ENCODE data around the gene LELP1.
A peak's percentile ranks its signal among the peaks of the same experiment; 100 is the strongest.

LELP1 gene

GRCh38 chr1:153229076-153229829, 26.0 kb downstream of the LELP1 start:
- peak; percentile 10 for DNase-seq

GRCh38 chr1:153231363-153231762, 28.1 kb downstream of the LELP1 start:
- no peak for DNase-seq

GRCh38 chr1:153231785-153232184, 28.6 kb downstream of the LELP1 start:
- peak; percentile 52 for DNase-seq

GRCh38 chr1:153232553-153232952, 29.3 kb downstream of the LELP1 start:
- peak; percentile 57 for DNase-seq

GRCh38 chr1:153233448-153233847, 30.2 kb downstream of the LELP1 start:
- no peak for DNase-seq

GRCh38 chr1:153238527-153238926, 35.3 kb downstream of the LELP1 start:
- DNase-seq = no peak

- DNase-seq = no peak
Measured at GRCh38 chr1:153242160-153242559, 38.9 kb downstream of the LELP1 start.

- DNase-seq = no peak
Measured at GRCh38 chr1:153245466-153245865, 42.2 kb downstream of the LELP1 start.

GRCh38 chr1:153246018-153246417, 42.8 kb downstream of the LELP1 start:
- DNase-seq = no peak

GRCh38 chr1:153246825-153247224, 43.6 kb downstream of the LELP1 start:
- no peak for DNase-seq

GRCh38 chr1:153248176-153248879, 45.1 kb downstream of the LELP1 start:
- no peak for DNase-seq

GRCh38 chr1:153250166-153250565, 46.9 kb downstream of the LELP1 start:
- no peak for DNase-seq

GRCh38 chr1:153251087-153251486, 47.9 kb downstream of the LELP1 start:
- no peak for DNase-seq

- no peak for DNase-seq
Measured at GRCh38 chr1:153251562-153251961, 48.3 kb downstream of the LELP1 start.

GRCh38 chr1:153251988-153252387, 48.8 kb downstream of the LELP1 start:
- no peak for DNase-seq

GRCh38 chr1:153253076-153253475, 49.8 kb downstream of the LELP1 start:
- DNase-seq = no peak

- DNase-seq = no peak
Measured at GRCh38 chr1:153253693-153254092, 50.5 kb downstream of the LELP1 start.
